ENCODE measurements around the gene ACADSB.

Gene ACADSB

DNA sequence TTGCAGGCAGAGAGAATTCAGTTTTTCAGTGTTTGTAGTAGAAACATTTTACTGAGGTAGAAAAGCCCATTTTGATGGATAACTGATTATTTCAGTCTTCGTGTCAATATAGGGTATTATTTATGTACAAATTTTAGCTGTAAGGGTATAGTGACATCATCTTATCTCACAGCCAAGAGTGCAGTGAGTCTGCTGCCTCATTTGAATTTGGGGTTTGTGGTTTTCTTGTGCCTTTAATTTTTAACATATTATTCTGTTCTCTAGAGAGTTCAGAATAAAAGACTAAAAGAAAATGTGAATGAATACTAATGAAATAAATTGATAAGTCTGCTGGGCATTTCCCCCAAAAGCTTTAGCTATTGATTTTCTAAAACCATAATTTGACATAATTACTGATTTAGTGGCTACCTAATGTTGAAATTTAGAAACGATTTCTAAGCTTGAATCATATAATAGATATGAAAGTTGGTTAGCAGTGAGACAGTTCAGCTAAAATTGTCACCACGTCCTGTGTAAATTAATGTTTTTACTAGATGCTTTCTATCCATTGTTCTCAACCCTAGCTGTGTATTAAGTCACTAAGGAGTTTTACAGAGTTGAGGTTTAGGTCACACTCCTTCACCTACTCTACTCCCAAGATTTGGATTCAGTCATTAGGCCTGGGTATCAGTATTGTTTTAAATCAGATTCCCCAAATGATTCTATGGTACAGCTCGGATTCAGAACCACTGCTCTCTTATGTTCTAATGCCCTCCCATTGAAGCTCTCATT, 37.3 kb downstream of the ACADSB start:
- peaks cover 21% of the 10 kb centered on the region for H3K36me3 ChIP-seq (ENCODE audit: insufficient read depth, low read length)
- H3K4me1 ChIP-seq (ENCODE audit: insufficient read depth, low read length), result no peaks in the 10 kb centered on the region
- TF ChIP-seq EZH2 (IDR thresholded peaks at IDR 0.05; ENCODE audit: borderline replicate concordance, low read depth, low read length, severe bottlenecking), result no peak
- TF ChIP-seq, protein P1, sequence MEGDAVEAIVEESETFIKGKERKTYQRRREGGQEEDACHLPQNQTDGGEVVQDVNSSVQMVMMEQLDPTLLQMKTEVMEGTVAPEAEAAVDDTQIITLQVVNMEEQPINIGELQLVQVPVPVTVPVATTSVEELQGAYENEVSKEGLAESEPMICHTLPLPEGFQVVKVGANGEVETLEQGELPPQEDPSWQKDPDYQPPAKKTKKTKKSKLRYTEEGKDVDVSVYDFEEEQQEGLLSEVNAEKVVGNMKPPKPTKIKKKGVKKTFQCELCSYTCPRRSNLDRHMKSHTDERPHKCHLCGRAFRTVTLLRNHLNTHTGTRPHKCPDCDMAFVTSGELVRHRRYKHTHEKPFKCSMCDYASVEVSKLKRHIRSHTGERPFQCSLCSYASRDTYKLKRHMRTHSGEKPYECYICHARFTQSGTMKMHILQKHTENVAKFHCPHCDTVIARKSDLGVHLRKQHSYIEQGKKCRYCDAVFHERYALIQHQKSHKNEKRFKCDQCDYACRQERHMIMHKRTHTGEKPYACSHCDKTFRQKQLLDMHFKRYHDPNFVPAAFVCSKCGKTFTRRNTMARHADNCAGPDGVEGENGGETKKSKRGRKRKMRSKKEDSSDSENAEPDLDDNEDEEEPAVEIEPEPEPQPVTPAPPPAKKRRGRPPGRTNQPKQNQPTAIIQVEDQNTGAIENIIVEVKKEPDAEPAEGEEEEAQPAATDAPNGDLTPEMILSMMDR (IDR thresholded peaks at IDR 0.05; ENCODE audit: borderline replicate concordance, extremely low read depth, low read length, poor library complexity, severe bottlenecking), result no peak
- ATAC-seq (ENCODE audit: insufficient read depth, low read depth) (no peak), DNase-seq (no peak)
- H3K4me2 ChIP-seq (ENCODE audit: insufficient read depth, low read length), result no peak overlapping the region
- no peaks in the 10 kb centered on the region for H4K20me1 ChIP-seq (ENCODE audit: insufficient read depth, low read length)
- H3K4me3 ChIP-seq (ENCODE audit: low read depth in 1 of 2, low read length in 2 of 2), result no peak overlapping the region
- no peak overlapping the region for H2AFZ ChIP-seq (ENCODE audit: low read depth, low read length)
- no peaks in the 10 kb centered on the region for H3K27me3 ChIP-seq (ENCODE audit: insufficient read depth, low read length, poor library complexity)
- H3K79me2 ChIP-seq (ENCODE audit: insufficient read depth, low read length), result no peaks in the 10 kb centered on the region
- H3K9ac ChIP-seq (ENCODE audit: low read depth, low read length), result no peak overlapping the region
- no peak overlapping the region for H3K27ac ChIP-seq (ENCODE audit: low read length)
- H3K9me3 ChIP-seq (ENCODE audit: insufficient read depth, low read length, severe bottlenecking), result no peaks in the 10 kb centered on the region

DNA sequence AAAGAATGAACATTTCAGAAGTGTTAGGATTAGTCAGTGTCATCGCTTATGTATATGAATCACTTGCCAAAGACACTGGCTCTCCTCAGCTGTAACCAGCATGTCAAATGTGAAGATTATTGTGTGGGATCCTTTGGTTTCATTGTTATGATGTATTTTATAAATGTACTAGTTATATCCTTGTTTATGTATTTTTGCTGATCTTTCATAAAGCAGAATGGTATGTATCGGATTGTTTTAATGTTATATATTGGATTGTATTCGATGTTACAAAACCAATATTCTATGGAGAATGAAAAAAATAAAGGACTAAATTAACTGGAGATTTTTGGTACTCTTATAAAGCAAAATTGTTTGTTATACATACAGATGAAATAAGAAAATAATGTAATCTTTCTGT, 49.2 kb downstream of the ACADSB start:
- Histone ChIP-seq H3K27ac (ENCODE audit: low read length) (no peak overlapping the region), H3K4me2 (ENCODE audit: insufficient read depth, low read length) (no peak overlapping the region), H4K20me1 (ENCODE audit: insufficient read depth, low read length) (no peaks in the 10 kb centered on the region), H3K79me2 (ENCODE audit: insufficient read depth, low read length) (no peaks in the 10 kb centered on the region), H3K36me3 (ENCODE audit: insufficient read depth, low read length) (peaks cover 6% of the 10 kb centered on the region; the same call in 1 of the 2 replicates), H3K9ac (ENCODE audit: low read depth, low read length) (no peak overlapping the region), H3K9me3 (ENCODE audit: insufficient read depth, low read length, severe bottlenecking) (no peaks in the 10 kb centered on the region), H3K27me3 (ENCODE audit: insufficient read depth, low read length, poor library complexity) (peaks cover 3% of the 10 kb centered on the region), H2AFZ (ENCODE audit: low read depth, low read length) (no peak overlapping the region), H3K4me1 (ENCODE audit: insufficient read depth, low read length) (no peaks in the 10 kb centered on the region), H3K4me3 (ENCODE audit: low read depth in 1 of 2, low read length in 2 of 2) (no peak overlapping the region)
- TF ChIP-seq EZH2 (IDR thresholded peaks at IDR 0.05; ENCODE audit: borderline replicate concordance, low read depth, low read length, severe bottlenecking), result no peak
- TF ChIP-seq, protein P1 (IDR thresholded peaks at IDR 0.05; ENCODE audit: borderline replicate concordance, extremely low read depth, low read length, poor library complexity, severe bottlenecking), result no peak
- no peak for ATAC-seq (ENCODE audit: insufficient read depth, low read depth)
- DNase-seq, result no peak

DNA sequence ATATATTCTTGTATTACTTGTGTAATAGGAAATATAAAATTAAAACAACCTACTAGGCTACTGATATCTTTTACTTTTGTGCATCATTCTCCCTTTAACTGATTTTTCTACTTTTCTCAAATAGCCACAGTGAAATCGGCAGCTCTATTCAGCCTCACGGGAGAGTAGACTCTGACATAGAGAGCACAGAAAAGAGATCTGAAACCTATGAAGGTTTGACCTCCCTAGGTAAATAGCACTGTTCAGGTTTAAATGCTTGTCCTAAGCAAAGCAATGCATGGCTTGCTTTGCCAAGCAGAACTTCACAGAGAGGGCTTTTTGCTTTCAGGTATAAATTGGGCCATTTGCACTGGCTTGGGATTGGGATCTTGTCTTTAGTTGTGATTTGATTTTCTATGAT, 53.1 kb downstream of the ACADSB start:
- Histone ChIP-seq H3K79me2 (ENCODE audit: insufficient read depth, low read length) (no peaks in the 10 kb centered on the region), H3K9ac (ENCODE audit: low read depth, low read length) (no peak overlapping the region), H3K27ac (ENCODE audit: low read length) (no peak overlapping the region), H3K4me3 (ENCODE audit: low read depth in 1 of 2, low read length in 2 of 2) (no peak overlapping the region), H3K4me1 (ENCODE audit: insufficient read depth, low read length) (no peaks in the 10 kb centered on the region), H3K27me3 (ENCODE audit: insufficient read depth, low read length, poor library complexity) (peaks cover 5% of the 10 kb centered on the region), H3K4me2 (ENCODE audit: insufficient read depth, low read length) (no peak overlapping the region), H2AFZ (ENCODE audit: low read depth, low read length) (no peak overlapping the region), H4K20me1 (ENCODE audit: insufficient read depth, low read length) (no peaks in the 10 kb centered on the region), H3K36me3 (ENCODE audit: insufficient read depth, low read length) (no peaks in the 10 kb centered on the region), H3K9me3 (ENCODE audit: insufficient read depth, low read length, severe bottlenecking) (no peaks in the 10 kb centered on the region)
- ATAC-seq (ENCODE audit: insufficient read depth, low read depth), result no peak
- no peak for DNase-seq
- TF ChIP-seq, protein P1 (IDR thresholded peaks at IDR 0.05; ENCODE audit: borderline replicate concordance, extremely low read depth, low read length, poor library complexity, severe bottlenecking), result no peak
- TF ChIP-seq EZH2 (IDR thresholded peaks at IDR 0.05; ENCODE audit: borderline replicate concordance, low read depth, low read length, severe bottlenecking), result no peak

Measured in DND-41 (cell line).